Kidney (tissue), 14 donors: ENCODE data around the gene PSAPL1. TPM values are rescaled to one million over a fixed set of nuclear protein-coding genes. Genes with fewer than 3 reads are reported as not detected.

Experiments
- DNase-seq, 5 donors: peaks; one replicate each; pipeline ENCODE4 v3.0.0-alpha.2; 2013 to 2020
- FAIRE-seq: peaks from 2 replicates; lab custom pipeline; 2012; peaks lifted over from hg19 to GRCh38; lab: Jason Lieb, UNC
- H3K27ac ChIP-seq, 2 donors: one replicate each; pipeline ENCODE4 v1.7.0; 2013; ENCODE audit warnings: low read depth in 2 of 2, low read length in 2 of 2, inconsistent platforms in 1 of 2
- H3K27me3 ChIP-seq: one replicate; pipeline ENCODE4 v1.7.1; 2013; ENCODE audit warnings: low read length, inconsistent platforms; ENCODE audit not compliant: control insufficient read depth, insufficient read depth
- H3K36me3 ChIP-seq, 3 donors: one replicate each; pipeline versions ENCODE4 v1.7.0 to v1.7.1; 2013; ENCODE audit warnings: low read length in 3 of 3, control low read depth in 1 of 3, inconsistent platforms in 1 of 3; ENCODE audit not compliant: insufficient read depth in 3 of 3, control insufficient read depth in 2 of 3
- H3K4me1 ChIP-seq, 3 donors: one replicate each; pipeline versions ENCODE4 v1.7.0 to v1.7.1; 2013; ENCODE audit warnings: low read length in 3 of 3, inconsistent platforms in 1 of 3, low read depth in 1 of 3; ENCODE audit not compliant: control insufficient read depth in 2 of 3, insufficient read depth in 2 of 3
- H3K4me3 ChIP-seq, 3 donors: one replicate each; pipeline versions ENCODE4 v1.7.0 to v1.8.1; 2013; ENCODE audit warnings: low read length in 3 of 3, control low read depth in 1 of 3, inconsistent platforms in 1 of 3
- H3K9ac ChIP-seq, 3 donors: one replicate each; pipeline versions ENCODE4 v1.7.0 to v1.7.1; 2013; ENCODE audit warnings: low read length in 3 of 3, control low read depth in 1 of 3, inconsistent platforms in 1 of 3
- H3K9me3 ChIP-seq, 3 donors: one replicate each; pipeline versions ENCODE4 v1.7.0 to v1.7.1; 2013; ENCODE audit warnings: low read length in 3 of 3, control low read depth in 1 of 3, inconsistent platforms in 1 of 3; ENCODE audit not compliant: control insufficient read depth in 2 of 3, insufficient read depth in 1 of 3
- intact Hi-C: fragments of 100-400 bp; cut with DNase I; formaldehyde crosslinking; loops from one replicate; pipeline ENCODE4 v1.11.1; 2022
- polyA plus RNA-seq: library from polyadenylated mRNA; stranded (reverse); fragments of 350-450 nt; fragmentation: Illumina TruSeq; extraction: RNeasy Lipid Tissue Mini Kit (QIAGEN cat#74804); gene quantifications from one replicate; pipeline ENCODE4 v1.2.3, GENCODE V29; 2014; ENCODE audit warnings: low read depth, low replicate concordance; ENCODE audit not compliant: insufficient read depth
- total RNA-seq: library from RNA; stranded (reverse); fragmentation: NEBNext Ultra II Directional; extraction: Animal tissue kit (Norgen Biotek cat#: 25700); gene quantifications from one replicate; pipeline ENCODE4 v1.2.1, GENCODE V29; 2021
- TF ChIP-seq, protein P1 (sequence below): IDR thresholded peaks from 3 replicates; pipeline ENCODE4 v1.5.1; 2012; ENCODE audit warnings: mild to moderate bottlenecking, moderate library complexity, borderline replicate concordance; ENCODE audit not compliant: insufficient read depth; ENCODE audit errors: extremely low read depth
- donor health status: control.
- donor health status: control.
- donor health status: control.
- donor health status: control.
- donor health status: control.
- donor health status: DM: yes; HTN: yes; CAD: no.
- donor health status: Normal renal cell carcinoma (clear cell type).

PSAPL1 gene
- total and polyA plus RNA-seq, 2 donors from 2014 or later = not detected

DNA sequence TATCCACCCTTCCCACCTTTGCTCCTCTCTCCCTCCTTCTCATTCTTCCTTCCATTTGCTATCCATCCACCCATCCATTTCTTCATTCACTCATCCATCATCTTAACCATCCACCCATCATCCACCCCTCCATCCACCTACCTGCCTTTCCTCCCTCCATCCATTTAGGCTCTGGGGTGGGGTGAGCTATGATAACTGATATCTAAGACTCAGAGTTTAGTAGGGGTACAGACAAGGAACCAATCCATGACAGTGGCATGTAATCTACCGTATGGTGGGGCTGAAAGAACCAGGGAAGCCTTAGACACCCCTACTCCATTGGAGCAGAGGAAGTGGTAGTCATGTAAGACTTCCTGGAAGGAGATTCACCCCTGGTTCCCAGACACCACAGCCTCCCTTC, 23.2 kb downstream of the PSAPL1 start:
- Histone ChIP-seq H3K36me3 (no peaks in the 10 kb centered on the region), H3K27ac (no peak overlapping the region), H3K9me3 (peaks cover 1 to 14% (median 5%) of the 10 kb centered on the region in 3 donors), H3K4me1 (no peaks in the 10 kb centered on the region), H3K9ac (no peak overlapping the region), H3K4me3 (no peak overlapping the region), H3K27me3 (no peaks in the 10 kb centered on the region)
- DNase-seq (peak in 1 of 5 donors; percentile 1), FAIRE-seq (no peak)
- intact Hi-C loops = no loop called here
- TF ChIP-seq, protein P1, sequence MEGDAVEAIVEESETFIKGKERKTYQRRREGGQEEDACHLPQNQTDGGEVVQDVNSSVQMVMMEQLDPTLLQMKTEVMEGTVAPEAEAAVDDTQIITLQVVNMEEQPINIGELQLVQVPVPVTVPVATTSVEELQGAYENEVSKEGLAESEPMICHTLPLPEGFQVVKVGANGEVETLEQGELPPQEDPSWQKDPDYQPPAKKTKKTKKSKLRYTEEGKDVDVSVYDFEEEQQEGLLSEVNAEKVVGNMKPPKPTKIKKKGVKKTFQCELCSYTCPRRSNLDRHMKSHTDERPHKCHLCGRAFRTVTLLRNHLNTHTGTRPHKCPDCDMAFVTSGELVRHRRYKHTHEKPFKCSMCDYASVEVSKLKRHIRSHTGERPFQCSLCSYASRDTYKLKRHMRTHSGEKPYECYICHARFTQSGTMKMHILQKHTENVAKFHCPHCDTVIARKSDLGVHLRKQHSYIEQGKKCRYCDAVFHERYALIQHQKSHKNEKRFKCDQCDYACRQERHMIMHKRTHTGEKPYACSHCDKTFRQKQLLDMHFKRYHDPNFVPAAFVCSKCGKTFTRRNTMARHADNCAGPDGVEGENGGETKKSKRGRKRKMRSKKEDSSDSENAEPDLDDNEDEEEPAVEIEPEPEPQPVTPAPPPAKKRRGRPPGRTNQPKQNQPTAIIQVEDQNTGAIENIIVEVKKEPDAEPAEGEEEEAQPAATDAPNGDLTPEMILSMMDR = no peak

DNA sequence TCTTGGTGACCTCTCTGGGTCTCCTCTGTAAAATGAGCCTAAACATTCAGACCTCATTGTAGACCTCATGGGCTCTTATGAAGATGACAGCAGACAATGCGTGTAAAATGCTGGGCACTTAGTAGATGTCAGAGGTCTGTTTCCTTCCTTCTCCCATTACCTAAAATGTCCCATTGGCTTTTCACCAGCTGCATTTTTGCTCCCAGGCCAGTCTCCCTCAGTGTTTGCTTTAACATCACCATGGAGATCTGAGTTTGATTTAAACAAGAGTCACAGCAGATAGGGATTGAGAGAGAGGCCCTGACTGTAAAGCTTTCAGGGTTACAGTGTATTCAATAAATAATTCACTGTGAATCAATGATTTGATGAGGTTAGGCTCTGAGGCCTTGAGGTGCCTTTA, 24.3 kb downstream of the PSAPL1 start:
- H3K4me3 ChIP-seq = no peak overlapping the region
- no peak overlapping the region for H3K27ac ChIP-seq
- DNase-seq (peak in 4 of 5 donors; percentile 21 to 86 (median 46)), FAIRE-seq (no peak)
- intact Hi-C loops = no loop called here
- no peak overlapping the region for H3K9ac ChIP-seq
- no peaks in the 10 kb centered on the region for H3K27me3 ChIP-seq
- TF ChIP-seq, protein P1 = no peak
- no peaks in the 10 kb centered on the region for H3K36me3 ChIP-seq
- peaks cover 0 to 18% (median 5%) of the 10 kb centered on the region in 3 donors for H3K9me3 ChIP-seq
- no peaks in the 10 kb centered on the region for H3K4me1 ChIP-seq

DNA sequence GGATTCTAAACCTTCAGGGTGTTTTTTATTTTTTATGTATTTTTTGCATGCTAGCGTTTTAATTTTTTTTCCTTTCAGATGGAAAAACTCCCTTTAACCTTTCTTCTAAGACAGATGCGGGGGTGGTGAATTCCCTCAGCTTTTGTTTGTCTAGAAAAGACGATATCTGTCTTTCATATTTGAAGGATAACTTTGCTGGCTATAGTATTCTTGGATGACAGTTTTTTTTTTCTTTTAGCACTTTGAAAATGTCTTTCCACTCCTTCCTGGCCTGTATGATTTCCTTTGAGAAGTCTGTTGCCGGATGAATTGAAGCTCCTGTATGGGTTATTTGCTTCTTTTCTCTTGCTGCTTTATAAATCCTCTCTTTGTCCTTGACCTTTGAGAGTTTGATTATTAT, 26.6 kb downstream of the PSAPL1 start:
- Histone ChIP-seq H3K9me3 (peaks cover 0 to 23% (median 5%) of the 10 kb centered on the region in 3 donors), H3K36me3 (no peaks in the 10 kb centered on the region), H3K27me3 (no peaks in the 10 kb centered on the region), H3K4me1 (no peaks in the 10 kb centered on the region), H3K4me3 (no peak overlapping the region), H3K9ac (no peak overlapping the region), H3K27ac (no peak overlapping the region)
- FAIRE-seq (no peak), DNase-seq (no peak)
- TF ChIP-seq, protein P1 = no peak
- intact Hi-C loops = no loop called here

DNA sequence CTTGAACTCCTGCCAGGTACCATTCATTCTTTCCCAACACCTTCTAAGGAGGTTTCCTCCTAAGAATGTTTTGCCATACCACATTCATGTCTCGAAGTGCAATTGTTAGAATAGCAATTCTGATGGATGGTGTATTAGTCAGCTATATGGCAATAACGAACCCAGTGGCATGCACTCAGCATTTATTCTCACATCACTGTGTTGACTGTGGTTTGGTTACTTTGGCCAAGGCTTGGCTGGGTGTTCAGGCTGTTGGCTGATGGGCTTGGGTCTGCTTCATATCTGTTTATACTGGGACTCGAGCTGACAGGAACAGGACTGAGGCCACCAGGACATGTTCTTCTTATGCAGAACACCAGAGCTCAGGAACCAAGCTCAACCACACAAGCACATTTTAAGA, 31.7 kb downstream of the PSAPL1 start:
- Histone ChIP-seq H3K27ac (no peak overlapping the region), H3K9ac (no peak overlapping the region), H3K9me3 (peaks cover 0 to 12% (median under 1%) of the 10 kb centered on the region in 3 donors), H3K4me3 (no peak overlapping the region), H3K27me3 (no peaks in the 10 kb centered on the region), H3K4me1 (no peaks in the 10 kb centered on the region), H3K36me3 (no peaks in the 10 kb centered on the region)
- intact Hi-C loops = no loop called here
- peak in 1 of 5 donors; percentile 18 for DNase-seq
- TF ChIP-seq, protein P1 = no peak
- no peak for FAIRE-seq
